ENCODE data around the gene TAS2R4.
"Not testable (repeated sequence)": the region's sequence is repeated elsewhere in the genome, so short reads cannot be mapped to it uniquely, and the experiment has no call there.

The TAS2R4 gene

DNA sequence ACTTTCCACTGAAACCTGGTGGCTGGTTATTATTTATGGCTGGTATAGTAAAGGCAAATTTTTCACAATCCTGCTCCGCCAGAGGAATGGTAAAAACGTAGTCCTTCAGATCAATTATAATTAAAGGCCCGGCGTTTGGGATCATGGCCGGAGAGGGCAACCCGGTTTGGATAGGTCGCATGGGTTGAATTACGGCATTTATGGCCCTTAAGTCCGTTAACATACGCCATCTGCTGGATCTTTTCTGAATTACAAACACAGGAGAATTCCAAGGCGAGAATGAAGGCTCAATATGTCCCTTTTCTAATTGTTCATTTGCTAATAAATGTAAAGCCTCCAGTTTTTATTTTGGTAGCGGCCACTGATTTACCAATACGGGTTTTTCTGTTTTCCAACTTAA, 23.8 kb upstream of the TAS2R4 start:
- DNase-seq = no peak
- Histone ChIP-seq H3K4me3 (ENCODE audit: low read depth, low read length) (no peak overlapping the region), H3K36me3 (replicated peaks) (peaks cover 53% of the 10 kb centered on the region), H3K27me3 (replicated peaks) (no peaks in the 10 kb centered on the region), H3K27ac (no peak overlapping the region)
- in situ Hi-C loops (cut with HindIII; ENCODE audit: low pct_ligation_motif_present, low sequenced_read_pairs) = no loop called here
- TF ChIP-seq CTCF (IDR thresholded peaks at IDR 0.05; ENCODE audit: low read depth, low read length, missing control alignments) = peak; percentile 45

DNA sequence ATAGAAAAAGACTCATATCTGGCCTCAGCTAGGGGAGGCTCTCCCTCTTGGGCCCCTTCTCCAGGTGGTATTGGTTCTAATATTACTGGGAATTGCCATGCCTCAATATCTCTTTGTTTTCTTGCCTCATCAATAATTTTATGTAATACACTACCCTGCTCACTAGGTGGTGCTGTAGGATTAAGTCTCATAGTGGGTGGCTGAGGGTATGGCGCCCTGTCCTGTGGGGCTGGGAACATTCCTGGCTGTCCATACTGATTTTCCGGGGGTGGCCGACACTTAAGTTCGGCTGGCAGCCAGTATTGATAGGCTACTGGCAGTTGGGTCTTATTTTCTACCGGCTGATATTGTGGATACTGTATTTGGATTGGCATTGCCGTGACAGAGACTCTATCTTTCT, 21.5 kb upstream of the TAS2R4 start:
- TF ChIP-seq CTCF (IDR thresholded peaks at IDR 0.05; ENCODE audit: low read depth, low read length, missing control alignments) = peak; percentile 61
- no peak overlapping the region for H3K27ac ChIP-seq
- no peak for DNase-seq
- H3K4me3 ChIP-seq (ENCODE audit: low read depth, low read length) = no peak overlapping the region
- H3K27me3 ChIP-seq (replicated peaks) = no peaks in the 10 kb centered on the region
- in situ Hi-C loops (cut with HindIII; ENCODE audit: low pct_ligation_motif_present, low sequenced_read_pairs) = no loop called here
- peaks cover 41% of the 10 kb centered on the region for H3K36me3 ChIP-seq (replicated peaks)

GRCh38 chr7:141763797-141764196, 12.7 kb upstream of the TAS2R4 start, which contains the start of gene TAS2R3:
TSS of gene TAS2R3 (plus strand) at chr7:141764097. CDS start at chr7:141764159, 62 bp downstream.
- no peak within 1 kb of the TSS for H3K4me3 ChIP-seq (ENCODE audit: low read depth, low read length)
- H3K27ac ChIP-seq = no peak within 1 kb of the TSS
- in situ Hi-C loops (cut with HindIII; ENCODE audit: low pct_ligation_motif_present, low sequenced_read_pairs) = no loop called here
- H3K36me3 ChIP-seq (replicated peaks) = peaks cover 8% of the 10 kb centered on the region
- no peak for TF ChIP-seq CTCF (IDR thresholded peaks at IDR 0.05; ENCODE audit: low read depth, low read length, missing control alignments)
- no peak for DNase-seq
- H3K27me3 ChIP-seq (replicated peaks) = no peaks in the 10 kb centered on the region

GRCh38 chr7:141770083-141770583, 6.3 kb upstream of the TAS2R4 start:
- H3K27me3 ChIP-seq (replicated peaks); H3K4me3 ChIP-seq (ENCODE audit: low read depth, low read length); in situ Hi-C loops (cut with HindIII; ENCODE audit: low pct_ligation_motif_present, low sequenced_read_pairs); DNase-seq; H3K36me3 ChIP-seq (replicated peaks); H3K27ac ChIP-seq: not testable (repeated sequence)

DNA sequence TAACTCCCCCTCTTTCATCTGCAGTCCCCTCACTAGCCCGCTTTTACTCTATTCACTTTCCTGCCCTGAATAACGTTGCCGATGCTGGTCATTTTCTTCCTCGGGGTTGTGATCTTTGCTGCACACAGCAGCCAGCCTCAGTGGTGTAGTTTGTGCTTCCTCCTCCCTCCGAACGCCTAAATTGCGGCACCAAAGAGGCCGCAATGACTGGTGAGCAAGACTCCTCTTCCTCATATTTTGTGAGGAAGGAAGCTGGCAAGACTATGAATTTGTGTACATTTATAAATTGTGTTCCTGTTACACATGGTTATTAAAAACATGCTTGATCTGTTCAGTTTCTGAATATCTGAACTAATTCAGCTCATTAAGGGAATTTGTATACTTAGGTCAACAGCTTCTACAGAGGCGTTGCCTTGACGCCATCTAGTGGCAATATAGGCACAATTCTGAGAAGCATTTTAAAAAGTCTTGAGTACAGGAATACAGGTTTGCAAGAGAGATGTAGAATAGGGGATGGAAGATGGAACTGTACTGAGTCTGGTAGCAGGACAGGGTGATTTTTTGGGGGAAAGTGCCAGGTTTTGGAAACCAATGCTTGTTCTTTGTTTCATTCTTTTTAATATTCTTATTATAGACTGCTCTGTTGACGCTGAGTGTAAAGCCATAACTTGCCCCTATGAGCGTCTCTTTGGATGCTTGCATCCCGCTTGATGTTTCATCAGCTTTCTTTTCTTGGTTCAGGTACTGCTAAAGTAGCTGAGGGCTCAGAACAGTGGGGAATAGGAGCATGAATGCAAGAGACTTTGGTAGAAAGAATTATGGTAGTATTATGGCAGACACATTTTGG, 9.5 kb downstream of the TAS2R4 start:
- H3K4me3 ChIP-seq (ENCODE audit: low read depth, low read length) = no peak overlapping the region
- DNase-seq = peak; percentile 59
- peak; percentile 84 for TF ChIP-seq CTCF (IDR thresholded peaks at IDR 0.05; ENCODE audit: low read depth, low read length, missing control alignments)
- no peaks in the 10 kb centered on the region for H3K36me3 ChIP-seq (replicated peaks)
- no peak overlapping the region for H3K27ac ChIP-seq
- in situ Hi-C loops (cut with HindIII; ENCODE audit: low pct_ligation_motif_present, low sequenced_read_pairs) = no loop called here
- H3K27me3 ChIP-seq (replicated peaks) = no peaks in the 10 kb centered on the region

DNA sequence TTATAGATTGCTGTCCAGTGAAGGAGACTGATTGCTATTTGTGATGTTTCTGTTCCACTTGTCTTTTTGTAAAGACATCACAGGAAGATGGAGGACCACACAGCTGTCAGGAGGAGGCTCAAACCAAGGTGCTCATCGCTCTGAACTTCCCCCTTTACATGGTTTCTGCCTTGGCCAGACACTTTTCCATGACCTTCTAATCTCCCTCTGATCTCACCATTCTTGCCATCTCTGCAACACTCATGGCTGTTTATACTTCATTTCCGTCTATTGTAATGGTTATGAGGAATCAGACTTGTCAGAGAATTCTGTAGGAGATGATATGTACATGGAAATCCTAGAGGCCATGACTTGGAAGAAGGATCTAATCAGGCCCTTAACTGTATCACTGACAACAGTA, 11.8 kb downstream of the TAS2R4 start:
- Histone ChIP-seq H3K27me3 (replicated peaks) (no peaks in the 10 kb centered on the region), H3K27ac (no peak overlapping the region), H3K4me3 (ENCODE audit: low read depth, low read length) (no peak overlapping the region), H3K36me3 (replicated peaks) (no peaks in the 10 kb centered on the region)
- DNase-seq = no peak
- no peak for TF ChIP-seq CTCF (IDR thresholded peaks at IDR 0.05; ENCODE audit: low read depth, low read length, missing control alignments)
- in situ Hi-C loops (cut with HindIII; ENCODE audit: low pct_ligation_motif_present, low sequenced_read_pairs) = no loop called here

Data from brain microvascular endothelial cell (primary cell).